Tibial nerve (tissue), 4 donors: ENCODE results near the gene ZNF227. TPM values are rescaled to one million over a fixed set of nuclear protein-coding genes. Genes with fewer than 3 reads are reported as not detected.

Source experiments
- DNase-seq, 2 donors: peaks; one replicate each; pipeline ENCODE4 v3.0.0-alpha.2; 2019; ENCODE audit warnings: low spot score in 2 of 2
- H3K27ac ChIP-seq, 4 donors: fragments of 200-600 bp; sonication (generic) in 3 of 4; one replicate each; pipeline ENCODE4 v1.5.1; 2017 to 2019; ENCODE audit warnings: mild to moderate bottlenecking in 1 of 4
- H3K27me3 ChIP-seq, 2 donors: fragments of 200-600 bp; sonication (generic) in 1 of 2; one replicate each; pipeline versions ENCODE4 v1.5.1 to v1.6.0; 2017 to 2019
- H3K36me3 ChIP-seq, 3 donors: fragments of 200-600 bp; sonication (generic); one replicate each; pipeline ENCODE4 v1.5.1; 2018 to 2019
- H3K4me1 ChIP-seq, 4 donors: fragments of 200-600 bp; sonication (generic) in 3 of 4; one replicate each; pipeline ENCODE4 v1.5.1; 2017 to 2019
- H3K4me3 ChIP-seq, 4 donors: fragments of 200-600 bp; sonication (generic) in 3 of 4; one replicate each; pipeline ENCODE4 v1.5.1; 2017 to 2019; ENCODE audit warnings: mild to moderate bottlenecking in 1 of 4, moderate library complexity in 1 of 4
- H3K9me3 ChIP-seq, 4 donors: fragments of 200-600 bp; sonication (generic) in 3 of 4; one replicate each; pipeline ENCODE4 v1.5.1; 2017 to 2019
- EP300 ChIP-seq, 2 donors: sonication (generic); formaldehyde crosslinking; IDR thresholded peaks; one replicate each; pipeline ENCODE4 v1.6.1; 2017; ENCODE audit warnings: antibody characterized with exemption in 2 of 2, mild to moderate bottlenecking in 1 of 2
- POLR2A ChIP-seq, 2 donors: fragments of 450-650 bp; IDR thresholded peaks; one replicate each; pipeline ENCODE4 v1.6.1; 2017; ENCODE audit warnings: antibody characterized with exemption in 2 of 2, mild to moderate bottlenecking in 2 of 2, moderate library complexity in 2 of 2
- WGBS, 2 donors: methylation state at CpG; one replicate each; pipeline ENCODE4 v1.1.5; 2018; 5-methylcytosine and 5-hydroxymethylcytosine counted together
- total RNA-seq, 4 donors: library from RNA; depleted of rRNA; stranded (reverse); fragments of >200 nt; gene quantifications; one replicate each; pipeline ENCODE4 v1.1.0, GENCODE V29; 2016
- TF ChIP-seq, protein P1 (sequence below), 5 experiments: fragments of 200-600 bp in 3 of 5; fragments of 450-650 bp in 2 of 5; sonication (generic) in 3 of 5; IDR thresholded peaks; one replicate each; pipeline ENCODE4 v1.5.1; 2016 to 2019; ENCODE audit warnings: antibody characterized with exemption in 5 of 5, mild to moderate bottlenecking in 3 of 5, moderate library complexity in 2 of 5

Gene ZNF227
- total RNA-seq, 4 donors from 2014 or later = 8.1 to 22.0 (median 14.3) TPM

DNA sequence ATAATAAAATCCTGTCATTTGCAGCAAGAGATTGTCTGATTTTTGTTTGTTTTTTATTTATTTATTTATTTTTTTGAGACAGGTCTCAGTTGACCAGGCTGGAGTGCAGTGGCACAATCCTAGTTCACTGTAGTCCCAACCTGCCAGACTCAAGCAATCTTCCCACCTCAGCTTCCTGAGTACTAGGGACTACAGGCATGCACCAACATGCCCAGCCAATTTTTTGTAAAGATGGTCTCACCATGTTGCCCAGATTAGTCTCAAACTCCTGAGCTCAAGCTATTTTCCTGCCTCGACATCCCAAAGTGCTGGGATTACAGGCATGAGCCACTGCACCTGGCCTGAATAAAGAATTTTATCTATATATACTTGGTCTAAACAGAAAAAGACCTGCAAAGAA lies 65.0 kb downstream of the ZNF227 start:
- DNase-seq = no peak
- H3K4me3 ChIP-seq = no peak overlapping the region
- H3K9me3 ChIP-seq = peaks cover 0 to 99% (median 43%) of the 10 kb centered on the region in 4 donors
- H3K36me3 ChIP-seq = peaks cover 0 to 91% (median 0%) of the 10 kb centered on the region in 3 donors
- no peaks in the 10 kb centered on the region for H3K27me3 ChIP-seq
- no peak overlapping the region for H3K27ac ChIP-seq
- 94 to 100% methylated on average over 1 of the region's 1 CpG for WGBS, 2 donors
- TF ChIP-seq, protein P1, sequence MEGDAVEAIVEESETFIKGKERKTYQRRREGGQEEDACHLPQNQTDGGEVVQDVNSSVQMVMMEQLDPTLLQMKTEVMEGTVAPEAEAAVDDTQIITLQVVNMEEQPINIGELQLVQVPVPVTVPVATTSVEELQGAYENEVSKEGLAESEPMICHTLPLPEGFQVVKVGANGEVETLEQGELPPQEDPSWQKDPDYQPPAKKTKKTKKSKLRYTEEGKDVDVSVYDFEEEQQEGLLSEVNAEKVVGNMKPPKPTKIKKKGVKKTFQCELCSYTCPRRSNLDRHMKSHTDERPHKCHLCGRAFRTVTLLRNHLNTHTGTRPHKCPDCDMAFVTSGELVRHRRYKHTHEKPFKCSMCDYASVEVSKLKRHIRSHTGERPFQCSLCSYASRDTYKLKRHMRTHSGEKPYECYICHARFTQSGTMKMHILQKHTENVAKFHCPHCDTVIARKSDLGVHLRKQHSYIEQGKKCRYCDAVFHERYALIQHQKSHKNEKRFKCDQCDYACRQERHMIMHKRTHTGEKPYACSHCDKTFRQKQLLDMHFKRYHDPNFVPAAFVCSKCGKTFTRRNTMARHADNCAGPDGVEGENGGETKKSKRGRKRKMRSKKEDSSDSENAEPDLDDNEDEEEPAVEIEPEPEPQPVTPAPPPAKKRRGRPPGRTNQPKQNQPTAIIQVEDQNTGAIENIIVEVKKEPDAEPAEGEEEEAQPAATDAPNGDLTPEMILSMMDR (IDR thresholded peaks at IDR 0.05) = no peak
- TF ChIP-seq EP300 (IDR thresholded peaks at IDR 0.05) (no peak), POLR2A (IDR thresholded peaks at IDR 0.05) (no peak)
- no peaks in the 10 kb centered on the region for H3K4me1 ChIP-seq

DNA sequence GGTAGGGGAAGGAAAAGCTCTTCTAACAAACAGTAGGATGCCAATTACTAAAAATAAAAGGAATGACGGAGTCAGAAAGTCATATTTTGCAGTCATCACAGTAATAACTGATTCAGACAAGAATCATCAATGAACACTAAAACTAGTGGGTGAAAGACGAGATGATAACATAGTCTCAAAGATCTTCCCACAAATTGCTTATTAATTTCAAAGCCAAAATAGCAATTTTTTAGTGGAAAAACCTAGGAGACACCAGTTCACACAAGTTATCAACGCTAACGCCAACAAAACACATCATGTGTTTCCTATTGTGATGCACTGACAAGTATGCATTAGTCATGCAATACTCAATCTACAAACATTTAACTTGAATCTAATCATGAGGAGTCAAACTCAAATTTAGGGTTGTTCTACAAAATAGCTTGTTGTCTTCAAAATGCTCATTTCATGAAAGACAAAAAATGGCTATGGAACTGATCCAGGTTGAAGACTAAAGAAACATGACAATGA lies 65.9 kb downstream of the ZNF227 start:
- no peak for TF ChIP-seq POLR2A (IDR thresholded peaks at IDR 0.05)
- TF ChIP-seq EP300 (IDR thresholded peaks at IDR 0.05) = no peak
- TF ChIP-seq, protein P1 (IDR thresholded peaks at IDR 0.05) = no peak
- 93% methylated on average over 4 of the region's 4 CpGs for WGBS, 2 donors
- DNase-seq = no peak
- H3K4me3 ChIP-seq = no peak overlapping the region
- no peaks in the 10 kb centered on the region for H3K4me1 ChIP-seq
- H3K27ac ChIP-seq = no peak overlapping the region
- peaks cover 0 to 91% (median 0%) of the 10 kb centered on the region in 3 donors for H3K36me3 ChIP-seq
- no peaks in the 10 kb centered on the region for H3K27me3 ChIP-seq
- peaks cover 0 to 99% (median 40%) of the 10 kb centered on the region in 4 donors for H3K9me3 ChIP-seq

DNA sequence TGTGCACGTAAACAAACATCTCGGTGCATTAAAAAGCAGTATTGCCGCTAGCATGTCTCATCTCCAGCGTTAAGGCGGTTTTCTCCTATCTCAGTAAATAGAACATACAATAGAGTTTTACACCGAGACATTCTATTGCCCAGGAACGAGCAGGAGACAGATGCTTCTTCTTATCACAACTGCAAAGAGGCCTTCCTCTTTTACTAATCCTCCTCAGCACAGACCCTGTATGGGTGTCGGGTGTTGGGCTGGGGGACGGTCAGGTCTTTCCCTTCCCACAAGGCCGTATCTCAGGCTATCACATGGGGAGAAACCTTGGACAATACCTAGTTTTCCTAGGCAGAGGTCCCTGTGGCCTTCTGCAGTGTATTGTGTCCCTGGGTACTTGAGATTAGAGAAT lies 68.6 kb downstream of the ZNF227 start:
- no peaks in the 10 kb centered on the region for H3K27me3 ChIP-seq
- no peak overlapping the region for H3K27ac ChIP-seq
- 77 to 86% methylated on average over 10 of the region's 10 CpGs for WGBS, 2 donors
- TF ChIP-seq, protein P1 (IDR thresholded peaks at IDR 0.05) = no peak
- TF ChIP-seq POLR2A (IDR thresholded peaks at IDR 0.05) (no peak), EP300 (IDR thresholded peaks at IDR 0.05) (no peak)
- no peak overlapping the region for H3K4me3 ChIP-seq
- peaks cover 0 to 100% (median 40%) of the 10 kb centered on the region in 4 donors for H3K9me3 ChIP-seq
- H3K4me1 ChIP-seq = no peaks in the 10 kb centered on the region
- DNase-seq = no peak
- H3K36me3 ChIP-seq = peaks cover 0 to 91% (median 0%) of the 10 kb centered on the region in 3 donors

DNA sequence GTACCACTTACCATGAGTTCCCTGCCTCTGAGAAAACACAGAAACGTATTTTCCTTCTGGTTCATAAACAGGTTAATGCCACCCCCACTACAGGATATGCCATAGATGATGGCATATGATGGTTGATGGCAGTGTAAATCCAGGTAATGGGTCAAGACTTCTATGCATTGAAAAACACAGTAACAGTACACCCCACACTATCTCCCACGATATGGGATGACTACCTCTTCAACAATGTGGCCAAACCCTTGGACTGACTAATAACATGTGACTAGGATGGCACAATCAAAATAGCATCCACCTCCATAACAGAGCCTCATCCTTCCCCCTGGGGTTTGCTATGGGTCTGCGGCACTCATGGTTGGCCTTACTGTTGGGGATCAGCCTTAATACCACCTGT lies 70.5 kb downstream of the ZNF227 start:
- H3K27ac ChIP-seq = no peak overlapping the region
- TF ChIP-seq, protein P1 (IDR thresholded peaks at IDR 0.05) = no peak
- TF ChIP-seq POLR2A (IDR thresholded peaks at IDR 0.05) (no peak), EP300 (IDR thresholded peaks at IDR 0.05) (no peak)
- peaks cover 5 to 93% (median 5%) of the 10 kb centered on the region in 3 donors for H3K36me3 ChIP-seq
- no peak for DNase-seq
- WGBS, 2 donors = 88 to 96% methylated on average over 3 of the region's 3 CpGs
- H3K4me1 ChIP-seq = no peaks in the 10 kb centered on the region
- H3K27me3 ChIP-seq = no peaks in the 10 kb centered on the region
- H3K9me3 ChIP-seq = peaks cover 0 to 100% (median 44%) of the 10 kb centered on the region in 4 donors
- no peak overlapping the region for H3K4me3 ChIP-seq

DNA sequence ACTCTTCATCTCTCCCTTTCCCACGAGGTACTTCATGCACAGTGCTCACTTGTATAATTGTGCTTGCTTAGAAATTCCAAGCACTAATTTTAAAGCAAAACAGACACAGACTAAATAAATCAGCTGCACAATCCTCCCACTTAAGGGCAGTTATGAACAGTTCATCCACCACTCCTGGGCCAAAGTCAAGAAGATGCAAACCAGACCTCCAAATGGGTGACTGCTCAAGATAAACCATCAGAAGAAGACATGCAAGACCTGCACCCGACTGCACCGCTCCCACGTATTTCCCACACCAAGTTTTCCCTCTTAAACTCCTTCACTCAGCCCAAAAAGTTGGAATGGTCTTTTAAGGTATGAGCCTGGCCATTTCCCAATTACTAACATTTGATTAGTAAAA lies 72.6 kb downstream of the ZNF227 start:
- 84 to 91% methylated on average over 4 of the region's 4 CpGs for WGBS, 2 donors
- Histone ChIP-seq H3K27me3 (no peaks in the 10 kb centered on the region), H3K27ac (no peak overlapping the region), H3K9me3 (peaks cover 0 to 100% (median 46%) of the 10 kb centered on the region in 4 donors), H3K36me3 (peaks cover 5 to 95% (median 23%) of the 10 kb centered on the region in 3 donors), H3K4me1 (no peaks in the 10 kb centered on the region), H3K4me3 (no peak overlapping the region)
- no peak for TF ChIP-seq POLR2A (IDR thresholded peaks at IDR 0.05)
- TF ChIP-seq, protein P1 (IDR thresholded peaks at IDR 0.05) = no peak
- DNase-seq = no peak

Other genes with a start within 250 kb of the ZNF227 start
- 1 to 10 TPM; 4.2 to 7.2 (median 5.1) TPM for gene ZNF155, start 228.3 kb upstream of the ZNF227 start, total RNA-seq
- gene ZNF230, start 209.6 kb upstream of the ZNF227 start, total RNA-seq = 1 to 10 TPM; 3.9 to 5.3 (median 5.2) TPM
- gene ZNF222, start 187.2 kb upstream of the ZNF227 start, total RNA-seq = 1 to 10 TPM; 2.0 to 7.3 (median 2.1) TPM
- 1 to 10 TPM; 1.7 to 7.3 (median 5.3) TPM for gene ZNF223, start 160.5 kb upstream of the ZNF227 start, total RNA-seq
- gene ZNF284, start 140.4 kb upstream of the ZNF227 start, total RNA-seq = 1 to 10 TPM; 1.8 to 3.1 (median 2.0) TPM
- 10 to 100 TPM; 16.2 to 34.1 (median 28.4) TPM for gene ZNF224, start 118.2 kb upstream of the ZNF227 start, total RNA-seq
- 10 to 100 TPM in 1 of 4 donors, 1 to 10 TPM in 3; 1.8 to 10.1 (median 4.6) TPM for gene ZNF225, start 99.1 kb upstream of the ZNF227 start, total RNA-seq
- 1 to 10 TPM; 6.9 to 7.9 (median 7.1) TPM for gene ZNF234, start 71.0 kb upstream of the ZNF227 start, total RNA-seq
- 10 to 100 TPM; 18.0 to 29.1 (median 23.3) TPM for gene ZNF226, start 47.4 kb upstream of the ZNF227 start, total RNA-seq
- gene ZNF233, start 47.4 kb downstream of the ZNF227 start, total RNA-seq = 1 to 10 TPM in 1 of 4 donors, under 1 TPM in 2, not detected in 1; 0.44 to 1.2 (median 0.63) TPM
- 1 to 10 TPM; 5.5 to 9.8 (median 6.3) TPM for gene ZNF235, start 92.5 kb downstream of the ZNF227 start, total RNA-seq
- gene ZNF112, start 144.1 kb downstream of the ZNF227 start, total RNA-seq = 1 to 10 TPM; 5.0 to 5.9 (median 5.3) TPM
- gene ZNF285, start 189.1 kb downstream of the ZNF227 start, total RNA-seq = 1 to 10 TPM; 1.9 to 6.1 (median 2.2) TPM
- gene ZNF229, start 235.9 kb downstream of the ZNF227 start, total RNA-seq = 10 to 100 TPM in 1 of 4 donors, 1 to 10 TPM in 3; 2.0 to 29.5 (median 2.2) TPM